Camera-type eye (tissue), 1 donor: ENCODE results near the gene NPIPB9. TPM values are rescaled to one million over a fixed set of nuclear protein-coding genes. Genes with fewer than 3 reads are reported as not detected.

Source experiments
- total RNA-seq: library from RNA; depleted of rRNA; stranded (reverse); fragments of >200 nt; gene quantifications from one replicate; pipeline ENCODE4 v1.2.3, GENCODE V29; 2014

Gene NPIPB9
- 3.5 TPM for total RNA-seq

DNA sequence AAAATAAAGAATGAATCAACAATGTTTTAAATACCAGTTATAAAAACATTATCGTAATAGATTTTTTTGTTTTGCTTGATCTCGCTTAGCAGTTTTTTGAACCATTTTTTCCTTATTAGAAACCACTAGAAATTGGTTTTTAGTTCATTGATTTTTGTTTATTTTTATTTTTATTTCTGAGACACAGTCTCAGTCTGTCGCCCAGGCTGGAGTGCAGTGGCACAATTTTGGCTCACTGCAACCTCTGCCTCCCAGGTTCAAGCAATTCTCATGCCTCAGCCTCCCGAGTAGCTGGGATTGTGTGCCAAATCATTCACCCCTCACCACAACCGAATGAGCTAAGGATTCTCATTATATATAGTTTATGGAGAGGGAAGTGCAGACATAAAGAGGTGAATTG is at the start of gene NPIPB9:
NPIPB9 (plus strand) TSS at position 301 of the 400 bp plus-strand sequence.

DNA sequence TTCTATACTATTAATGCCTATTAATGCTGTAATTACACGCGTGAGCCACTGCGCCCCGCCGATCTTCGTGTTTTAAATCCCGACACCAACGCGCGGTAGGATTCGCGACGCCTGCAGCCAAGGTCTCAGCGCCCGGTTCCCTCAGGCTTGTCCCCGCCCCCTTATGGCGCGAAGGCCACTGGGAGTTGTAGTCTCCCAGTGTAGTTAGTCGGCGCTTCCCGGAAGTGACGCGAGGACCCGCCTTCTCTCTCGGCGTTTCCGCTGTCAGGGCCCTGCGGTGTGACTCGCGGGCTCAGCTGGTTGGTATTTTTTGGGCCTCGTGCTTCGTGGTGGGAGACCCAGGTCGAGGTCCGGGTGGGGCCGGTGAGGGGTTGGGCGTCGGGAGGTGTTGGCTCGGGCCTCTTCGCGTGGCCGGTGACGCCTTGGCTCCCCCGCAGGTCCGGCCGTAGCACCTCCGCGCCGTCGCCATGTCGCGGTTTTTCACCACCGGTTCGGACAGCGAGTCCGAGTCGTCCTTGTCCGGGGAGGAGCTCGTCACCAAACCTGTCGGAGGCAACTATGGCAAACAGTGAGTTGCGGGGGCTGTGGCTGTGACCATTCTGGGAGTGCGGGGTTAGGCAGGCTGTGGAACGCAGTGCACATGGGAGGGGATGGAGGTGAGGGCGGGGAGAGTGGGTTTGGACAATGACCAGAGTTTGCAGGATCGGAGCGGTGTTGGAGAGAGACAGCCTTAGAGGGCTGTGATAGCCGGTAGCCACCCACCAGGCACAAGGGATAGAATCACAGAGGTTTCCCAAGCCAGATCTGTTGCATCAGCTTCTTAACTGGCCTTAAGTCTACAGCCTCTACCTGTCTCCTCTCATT is 40.1 kb upstream of the NPIPB9 start, which contains the start of gene EIF3C:
EIF3C (plus strand) TSS at position 245 of the 864 bp plus-strand sequence; CDS start at position 468, 223 bp downstream.

Other genes starting within 250 kb of the NPIPB9 start
- not detected for gene IL27, start 245.0 kb upstream of the NPIPB9 start, total RNA-seq
- gene NUPR1, start 212.8 kb upstream of the NPIPB9 start, total RNA-seq = 2.5 TPM
- 17.3 TPM for gene SGF29, start 197.9 kb upstream of the NPIPB9 start, total RNA-seq
- not detected for gene SULT1A2, start 154.7 kb upstream of the NPIPB9 start, total RNA-seq
- gene SULT1A1, start 141.7 kb upstream of the NPIPB9 start, total RNA-seq = 22.3 TPM
- not detected for gene NPIPB8, start 113.7 kb upstream of the NPIPB9 start, total RNA-seq
- gene EIF3C, start 40.3 kb upstream of the NPIPB9 start, total RNA-seq = 214 TPM
- 75.3 TPM for gene ATXN2L, start 71.2 kb downstream of the NPIPB9 start, total RNA-seq
- gene TUFM, start 94.6 kb downstream of the NPIPB9 start, total RNA-seq = 57.1 TPM
- gene SH2B1, start 112.1 kb downstream of the NPIPB9 start, total RNA-seq = 35.5 TPM
- 46.8 TPM for gene ATP2A1, start 126.7 kb downstream of the NPIPB9 start, total RNA-seq
- 41.0 TPM for gene RABEP2, start 173.5 kb downstream of the NPIPB9 start, total RNA-seq
- 0.88 TPM for gene CD19, start 180.2 kb downstream of the NPIPB9 start, total RNA-seq
- gene NFATC2IP, start 199.2 kb downstream of the NPIPB9 start, total RNA-seq = 35.8 TPM
- 25.1 TPM for gene SPNS1, start 223.0 kb downstream of the NPIPB9 start, total RNA-seq
- gene LAT, start 233.3 kb downstream of the NPIPB9 start, total RNA-seq = 2.9 TPM